Stomach (tissue), 9 donors: Measurements from ENCODE around the gene NRG3. TPM values are rescaled to one million over a fixed set of nuclear protein-coding genes. Genes with fewer than 3 reads are reported as not detected.
"Not testable (repeated sequence)": the region's sequence is repeated elsewhere in the genome, so short reads cannot be mapped to it uniquely, and the experiment has no call there.

Source experiments
- DNase-seq, 2 donors: peaks; one replicate each; pipeline versions ENCODE4 v3.0.0 to v3.0.0-alpha.2; 2013 to 2019
- H3K27ac ChIP-seq, 5 donors: fragments of 200-600 bp in 4 of 5; sonication (generic) in 4 of 5; one replicate each; pipeline ENCODE4 v1.5.1; 2013 to 2019; ENCODE audit warnings: mild to moderate bottlenecking in 1 of 5, moderate library complexity in 1 of 5
- H3K27me3 ChIP-seq, 3 donors: fragments of 200-600 bp; sonication (generic); one replicate each; pipeline ENCODE4 v1.5.1; 2017 to 2019; ENCODE audit warnings: mixed run types in 1 of 3
- H3K36me3 ChIP-seq, 4 donors: fragments of 200-600 bp; sonication (generic); 1 replicate in 3 of 4; 2 replicates in 1 of 4; pipeline ENCODE4 v1.5.1; 2016 to 2019
- H3K4me1 ChIP-seq, 4 donors: fragments of 200-600 bp; sonication (generic); one replicate each; pipeline ENCODE4 v1.5.1; 2016 to 2019
- H3K4me3 ChIP-seq, 4 donors: fragments of 200-600 bp; sonication (generic) in 3 of 4; one replicate each; pipeline ENCODE4 v1.5.1; 2016 to 2019; ENCODE audit warnings: mild to moderate bottlenecking in 1 of 4
- H3K9me3 ChIP-seq, 4 donors: fragments of 200-600 bp; sonication (generic); one replicate each; pipeline ENCODE4 v1.5.1; 2016 to 2019
- CTCF ChIP-seq, 7 experiments: fragments of 450-650 bp in 4 of 7; fragments of 200-600 bp in 3 of 7; sonication (generic) in 3 of 7; IDR thresholded peaks; one replicate each; pipeline ENCODE4 v1.5.1; 2016 to 2019; ENCODE audit warnings: antibody characterized with exemption in 7 of 7, control low read depth in 2 of 7, mild to moderate bottlenecking in 1 of 7
- EP300 ChIP-seq: sonication (generic); formaldehyde crosslinking; IDR thresholded peaks from one replicate; pipeline ENCODE4 v1.6.1; 2017; ENCODE audit warnings: antibody characterized with exemption
- POLR2A ChIP-seq, 4 donors: fragments of 450-650 bp; IDR thresholded peaks; one replicate each; pipeline ENCODE4 v1.6.1; 2016; ENCODE audit warnings: antibody characterized with exemption in 4 of 4, control low read depth in 2 of 4, mild to moderate bottlenecking in 1 of 4, moderate library complexity in 1 of 4
- POLR2AphosphoS5 ChIP-seq, 3 donors: sonication (generic); formaldehyde crosslinking; IDR thresholded peaks; one replicate each; pipeline ENCODE4 v1.6.1; 2016; ENCODE audit warnings: antibody characterized with exemption in 3 of 3
- WGBS, 5 donors: extraction: QIAGEN DNeasy Blood & Tissue Kit in 3 of 5; methylation state at CpG; one replicate each; pipeline versions ENCODE4 v1.1.5 to v1.1.7; 2013 to 2018; 5-methylcytosine and 5-hydroxymethylcytosine counted together
- intact Hi-C: fragments of 100-400 bp; cut with DNase I; formaldehyde crosslinking; loops from one replicate; pipeline ENCODE4 v1.15.1; 2023; ENCODE audit warnings: low total_unique reads
- polyA plus RNA-seq, 3 donors: library from polyadenylated mRNA; stranded (reverse); fragments of 200-250 nt; gene quantifications; one replicate each; pipeline ENCODE4 v1.2.3, GENCODE V29; 2013
- total RNA-seq, 5 donors: library from RNA; depleted of rRNA; stranded (reverse); fragments of >200 nt; gene quantifications; one replicate each; pipeline versions ENCODE4 v1.1.0 to v1.2.3, GENCODE V29; 2014 to 2016
- donor health status: healthy with polysubstance abuse.
- donor health status: Bipolar disorder and iron deficiency.
- donor health status: healthy.

NRG3 gene
- total and polyA plus RNA-seq, 8 donors: 0.08 to 2.5 (median 0.52) TPM; not detected in 4

- no peak overlapping the region for H3K4me3 ChIP-seq
- TF ChIP-seq EP300: no peak
- no peak for TF ChIP-seq POLR2AphosphoS5 (IDR thresholded peaks at IDR 0.05)
- no peak for TF ChIP-seq CTCF (IDR thresholded peaks at IDR 0.05)
- TF ChIP-seq POLR2A (IDR thresholded peaks at IDR 0.05): no peak
- H3K27ac ChIP-seq: no peak overlapping the region
- WGBS, 5 donors: 81 to 93% (median 89%) methylated on average over 2 of the region's 2 CpGs
- no peaks in the 10 kb centered on the region for H3K36me3 ChIP-seq
- intact Hi-C loops: no loop called here
- H3K4me1 ChIP-seq: no peaks in the 10 kb centered on the region
- H3K9me3 ChIP-seq: peaks cover 0 to 5% (median 0%) of the 10 kb centered on the region in 4 donors
- DNase-seq: no peak
- H3K27me3 ChIP-seq: no peaks in the 10 kb centered on the region
These were observed 166.0 kb downstream of the NRG3 start for GRCh38 chr10:82041018-82041417.

DNA sequence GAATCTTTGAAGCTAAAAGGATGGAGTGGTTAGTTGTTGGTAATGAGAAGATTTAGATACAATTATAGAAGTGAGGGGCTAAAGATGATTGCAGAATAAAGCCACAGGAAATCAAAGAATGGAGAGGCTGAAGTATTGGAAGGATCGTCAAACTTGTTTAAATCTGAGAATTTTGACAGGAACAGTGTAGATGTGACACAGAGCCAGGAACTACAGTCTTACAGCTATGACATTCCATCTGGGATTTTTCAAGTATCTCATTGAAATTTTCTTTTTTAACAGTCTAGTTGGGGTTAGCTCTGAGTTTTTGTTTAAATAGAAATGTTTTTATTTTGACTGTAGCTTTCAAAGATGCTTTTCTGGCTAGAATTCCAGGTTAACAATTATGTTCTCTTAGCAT is 181.4 kb downstream of the NRG3 start:
- intact Hi-C loops: no loop called here
- WGBS, 5 donors: 29 to 94% (median 89%) methylated on average over 1 of the region's 1 CpG
- H3K4me1 ChIP-seq: no peaks in the 10 kb centered on the region

GRCh38 chr10:82067192-82067591 is 192.2 kb downstream of the NRG3 start:
- H3K4me1 ChIP-seq, DNase-seq, H3K27ac ChIP-seq, H3K9me3 ChIP-seq, H3K27me3 ChIP-seq, H3K4me3 ChIP-seq, H3K36me3 ChIP-seq, intact Hi-C loops: not testable (repeated sequence)
- 83 to 90% (median 87%) methylated on average over 6 of the region's 6 CpGs for WGBS, 5 donors

More for the DNA sequence above, 181.4 kb downstream of the NRG3 start:
- Histone ChIP-seq H3K9me3 (no peaks in the 10 kb centered on the region), H3K4me3 (no peak overlapping the region), H3K36me3 (no peaks in the 10 kb centered on the region), H3K27me3 (no peaks in the 10 kb centered on the region), H3K27ac (no peak overlapping the region)
- no peak for DNase-seq
- no peak for TF ChIP-seq CTCF (IDR thresholded peaks at IDR 0.05)
- TF ChIP-seq POLR2A (IDR thresholded peaks at IDR 0.05): no peak
- no peak for TF ChIP-seq POLR2AphosphoS5 (IDR thresholded peaks at IDR 0.05)
- TF ChIP-seq EP300: no peak

DNA sequence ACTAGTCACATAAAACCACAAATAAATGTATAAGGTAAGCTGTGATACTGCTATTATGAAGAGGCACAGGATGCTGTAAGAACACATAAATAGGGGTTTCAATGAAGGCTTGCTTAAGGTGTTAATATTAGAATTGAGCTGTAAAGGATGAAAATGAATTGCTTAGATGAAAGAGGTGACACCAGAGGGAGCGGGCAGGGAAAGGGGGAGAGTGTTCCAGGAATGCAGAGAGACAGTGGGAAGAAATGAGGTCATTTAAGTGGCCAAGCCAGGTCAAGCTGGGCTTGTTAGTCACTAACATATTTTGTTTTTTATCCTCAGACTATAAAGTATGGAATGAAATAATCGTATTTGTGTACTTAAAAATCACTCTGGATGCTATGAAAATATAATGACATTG is 193.5 kb downstream of the NRG3 start:
- no peaks in the 10 kb centered on the region for H3K36me3 ChIP-seq
- H3K27me3 ChIP-seq: no peaks in the 10 kb centered on the region
- H3K9me3 ChIP-seq: no peaks in the 10 kb centered on the region
- no peak for TF ChIP-seq POLR2AphosphoS5 (IDR thresholded peaks at IDR 0.05)
- TF ChIP-seq POLR2A (IDR thresholded peaks at IDR 0.05): no peak
- TF ChIP-seq CTCF (IDR thresholded peaks at IDR 0.05): no peak
- no peak for TF ChIP-seq EP300
- H3K27ac ChIP-seq: no peak overlapping the region
- intact Hi-C loops: no loop called here
- H3K4me1 ChIP-seq: no peaks in the 10 kb centered on the region
- no peak overlapping the region for H3K4me3 ChIP-seq
- WGBS, 5 donors: 63 to 77% (median 73%) methylated on average over 2 of the region's 2 CpGs
- no peak for DNase-seq

DNA sequence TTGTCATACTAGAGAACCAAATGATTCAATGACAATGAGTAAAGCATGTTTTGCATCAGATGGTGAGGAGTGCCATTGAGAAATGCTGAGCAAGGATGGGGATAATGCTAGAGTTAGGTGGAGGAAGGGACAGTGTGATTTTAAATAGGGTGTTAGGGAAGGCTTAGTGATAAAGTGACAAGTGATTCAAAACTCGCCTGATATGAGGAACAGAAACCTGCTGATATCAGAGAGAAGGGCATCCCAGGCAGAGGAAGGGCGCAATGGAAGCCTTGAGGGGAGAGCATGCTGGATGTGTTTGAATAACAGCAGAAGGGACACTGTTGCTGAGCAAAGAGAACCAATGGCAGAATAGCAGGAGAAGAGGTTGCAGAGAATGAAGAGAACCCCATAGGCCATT is 196.2 kb downstream of the NRG3 start:
- Histone ChIP-seq H3K36me3 (no peaks in the 10 kb centered on the region), H3K27ac (no peak overlapping the region), H3K9me3 (no peaks in the 10 kb centered on the region), H3K27me3 (no peaks in the 10 kb centered on the region), H3K4me1 (no peaks in the 10 kb centered on the region), H3K4me3 (no peak overlapping the region)
- intact Hi-C loops: no loop called here
- 67 to 71% (median 69%) methylated on average over 2 of the region's 2 CpGs for WGBS, 5 donors
- DNase-seq: no peak
- TF ChIP-seq POLR2AphosphoS5 (IDR thresholded peaks at IDR 0.05) (no peak), EP300 (no peak), CTCF (IDR thresholded peaks at IDR 0.05) (no peak), POLR2A (IDR thresholded peaks at IDR 0.05) (no peak)
